Measurements from ENCODE around the gene SRMS. TPM values are rescaled to one million over a fixed set of nuclear protein-coding genes. Genes with fewer than 3 reads are reported as not detected.

The SRMS gene
- polyA plus RNA-seq, 1 experiment = not detected

DNA sequence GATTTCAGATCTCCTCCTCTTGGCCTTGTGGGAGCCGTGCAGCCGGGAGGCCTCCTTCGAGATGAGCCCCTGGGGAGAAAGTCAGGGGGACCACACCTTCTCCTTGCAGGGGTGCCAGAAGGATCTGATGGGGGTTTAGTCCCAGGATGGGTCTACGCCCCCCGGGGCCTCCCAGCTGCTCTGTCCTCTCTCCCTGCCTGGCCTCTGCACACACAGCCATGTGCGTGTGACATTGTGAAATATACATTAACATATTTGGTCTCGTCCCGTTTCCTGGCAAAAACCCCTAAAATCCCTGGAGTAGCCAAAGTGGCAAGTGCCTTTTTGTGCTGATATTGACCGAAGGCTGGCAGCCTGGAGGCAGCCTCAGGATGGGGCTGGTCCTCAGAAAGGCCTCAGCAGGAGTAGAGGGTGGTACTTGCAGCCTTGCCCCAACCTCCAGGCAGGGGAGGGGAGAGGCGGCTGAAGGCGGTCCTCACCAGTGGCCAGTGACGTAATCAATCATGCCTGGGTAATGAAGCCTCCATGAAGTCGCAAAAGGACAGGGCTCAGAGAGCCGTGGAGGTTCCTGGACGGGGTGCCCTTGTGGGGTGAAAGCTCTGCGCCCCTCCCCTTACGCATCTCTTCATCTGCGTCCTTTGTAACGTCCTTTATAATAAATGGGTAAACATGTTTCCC is 31.6 kb upstream of the SRMS start:
- H3K4me3 ChIP-seq (ENCODE audit: low read depth, low read length) = no peak overlapping the region
- CTCF ChIA-PET = interaction anchor here (0.7 kb wide), 1 partner anchor 21 kb away, joined by 3 read pairs; no protein-coding TSS in a partner anchor
- POLR2A ChIA-PET = no interaction called here
- TF ChIP-seq CTCF (IDR thresholded peaks at IDR 0.05; ENCODE audit: low read depth, low read length) = no peak
- no peak overlapping the region for H3K27ac ChIP-seq (ENCODE audit: low read depth, low read length)
- no peaks in the 10 kb centered on the region for H3K27me3 ChIP-seq (ENCODE audit: control insufficient read depth, insufficient read depth, low read length)
- no peak for DNase-seq (ENCODE audit: low read depth, low spot score)
- no peaks in the 10 kb centered on the region; the same call in 1 of the 2 replicates for H3K9me3 ChIP-seq (ENCODE audit: control insufficient read depth, insufficient read depth, low read length)

DNA sequence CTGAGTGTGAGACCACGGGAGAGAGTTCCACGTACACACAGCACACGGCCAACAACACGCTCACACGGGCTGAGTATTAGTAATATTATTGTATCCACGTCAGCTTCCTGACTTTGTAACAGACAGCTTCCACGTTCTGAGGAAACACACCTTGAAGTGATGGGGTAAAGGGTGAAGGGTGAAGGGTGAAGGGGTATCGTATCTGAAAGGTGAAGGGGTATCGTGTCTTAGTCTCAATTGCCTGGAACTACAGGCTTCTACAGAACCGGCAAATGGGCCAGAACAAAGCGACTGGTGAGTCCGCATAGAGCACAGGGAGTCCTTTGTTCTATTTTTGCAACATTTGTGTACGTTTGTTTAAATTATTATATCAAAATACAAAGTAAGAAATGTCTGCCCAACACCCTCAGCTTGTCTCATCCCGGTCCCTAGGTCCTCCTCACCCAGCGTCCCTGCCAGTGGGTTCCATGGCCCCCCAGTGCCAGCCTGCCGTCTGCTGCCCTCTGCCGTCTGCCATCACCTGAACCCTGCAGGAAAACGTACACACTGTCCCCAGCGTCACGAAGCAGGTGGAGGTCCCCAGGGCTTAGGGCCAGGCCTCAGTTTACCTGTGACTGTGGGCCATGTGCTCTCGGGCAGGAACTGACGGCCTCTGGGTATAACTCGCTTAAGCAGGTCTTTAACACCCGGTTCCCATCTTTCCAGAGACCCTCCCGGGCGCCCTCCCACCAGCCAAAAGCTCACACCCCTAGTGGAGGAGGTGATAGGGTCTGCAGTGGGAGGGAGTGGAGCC is 30.9 kb upstream of the SRMS start:
- POLR2A ChIA-PET = no interaction called here
- Histone ChIP-seq H3K9me3 (ENCODE audit: control insufficient read depth, insufficient read depth, low read length) (no peaks in the 10 kb centered on the region; the same call in 1 of the 2 replicates), H3K27me3 (ENCODE audit: control insufficient read depth, insufficient read depth, low read length) (no peaks in the 10 kb centered on the region), H3K27ac (ENCODE audit: low read depth, low read length) (no peak overlapping the region), H3K4me3 (ENCODE audit: low read depth, low read length) (no peak overlapping the region)
- CTCF ChIA-PET = no interaction called here
- no peak for TF ChIP-seq CTCF (IDR thresholded peaks at IDR 0.05; ENCODE audit: low read depth, low read length)
- DNase-seq (ENCODE audit: low read depth, low spot score) = no peak

DNA sequence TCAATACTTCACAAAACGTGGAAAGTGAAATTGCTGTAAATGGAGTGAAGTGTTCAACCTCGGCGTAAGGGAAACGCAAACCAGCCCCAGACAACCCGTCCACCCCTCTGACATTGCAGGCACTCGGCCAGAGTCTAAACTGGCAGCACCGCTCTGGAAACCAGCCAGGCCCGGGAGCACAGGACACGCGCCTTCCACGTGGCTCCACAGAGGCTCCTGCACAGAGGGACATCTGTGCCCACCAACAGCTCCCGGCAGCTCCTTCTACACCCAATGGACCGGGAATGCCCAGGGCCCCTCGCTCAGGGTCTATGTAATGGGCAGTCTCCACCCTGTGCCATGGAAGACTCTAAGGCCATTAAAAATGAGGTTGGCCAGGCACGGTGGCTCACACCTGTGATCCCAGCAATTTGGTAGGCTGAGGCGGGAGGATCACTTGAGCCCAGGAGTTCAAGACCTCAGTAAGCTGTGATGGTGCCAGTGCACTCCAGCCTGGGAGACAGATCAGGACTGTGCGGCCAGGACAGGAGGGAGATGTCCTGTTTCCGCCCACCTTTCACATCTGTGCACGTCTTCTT is 29.9 kb upstream of the SRMS start:
- DNase-seq (ENCODE audit: low read depth, low spot score) = no peak
- ChIA-PET POLR2A (interaction anchor here (0.6 kb wide), 1 partner anchor 107 kb away, joined by 3 read pairs; no protein-coding TSS in a partner anchor), CTCF (no interaction called here)
- no peak for TF ChIP-seq CTCF (IDR thresholded peaks at IDR 0.05; ENCODE audit: low read depth, low read length)
- Histone ChIP-seq H3K27ac (ENCODE audit: low read depth, low read length) (no peak overlapping the region), H3K9me3 (ENCODE audit: control insufficient read depth, insufficient read depth, low read length) (no peaks in the 10 kb centered on the region; the same call in 1 of the 2 replicates), H3K27me3 (ENCODE audit: control insufficient read depth, insufficient read depth, low read length) (no peaks in the 10 kb centered on the region), H3K4me3 (ENCODE audit: low read depth, low read length) (no peak overlapping the region)

GRCh38 chr20:63576311-63576710 is 28.8 kb upstream of the SRMS start:
- H3K27ac ChIP-seq (ENCODE audit: low read depth, low read length) = no peak overlapping the region
- no peak for DNase-seq (ENCODE audit: low read depth, low spot score)
- CTCF ChIA-PET = no interaction called here
- no peak overlapping the region for H3K4me3 ChIP-seq (ENCODE audit: low read depth, low read length)
- no peak for TF ChIP-seq CTCF (IDR thresholded peaks at IDR 0.05; ENCODE audit: low read depth, low read length)
- H3K9me3 ChIP-seq (ENCODE audit: control insufficient read depth, insufficient read depth, low read length) = no peaks in the 10 kb centered on the region; the same call in 1 of the 2 replicates
- H3K27me3 ChIP-seq (ENCODE audit: control insufficient read depth, insufficient read depth, low read length) = no peaks in the 10 kb centered on the region
- POLR2A ChIA-PET = no interaction called here

Data from AG04450 (cell line).